ENCODE measurements around the gene DENND1C.

DENND1C gene

GRCh38 chr19:6465663-6466062, 15.9 kb downstream of the DENND1C start:
- TF ChIP-seq SIN3A (IDR thresholded peaks at IDR 0.05; ENCODE audit: borderline replicate concordance, insufficient read depth, low read length), result no peak
- TF ChIP-seq POLR2AphosphoS5 (IDR thresholded peaks at IDR 0.05; ENCODE audit: low read depth, low read length), result no peak
- TF ChIP-seq TAF1 (IDR thresholded peaks at IDR 0.05; ENCODE audit: borderline replicate concordance, insufficient read depth, low read length), result no peak
- TF ChIP-seq FOXP2 (optimal IDR thresholded peaks at IDR 0.05; ENCODE audit: borderline replicate concordance, extremely low read depth, extremely low read length, insufficient read depth), result no peak
- no peak for TF ChIP-seq REST (IDR thresholded peaks at IDR 0.05; ENCODE audit: insufficient read depth in 1 of 2, low read depth in 2 of 2, low read length in 2 of 2)

GRCh38 chr19:6465006-6465405, 16.6 kb downstream of the DENND1C start:
- TF ChIP-seq REST (IDR thresholded peaks at IDR 0.05; ENCODE audit: insufficient read depth in 1 of 2, low read depth in 2 of 2, low read length in 2 of 2), result no peak

GRCh38 chr19:6464070-6464873, 17.3 kb downstream of the DENND1C start, which contains the start of gene CRB3:
Gene CRB3, plus strand, starts transcription at chr19:6464271. Its CDS starts 431 bp downstream, at chr19:6464702.
- TF ChIP-seq REST (IDR thresholded peaks at IDR 0.05; ENCODE audit: insufficient read depth in 1 of 2, low read depth in 2 of 2, low read length in 2 of 2) (no peak), FOXP2 (optimal IDR thresholded peaks at IDR 0.05; ENCODE audit: borderline replicate concordance, extremely low read depth, extremely low read length, insufficient read depth) (no peak), SIN3A (IDR thresholded peaks at IDR 0.05; ENCODE audit: borderline replicate concordance, insufficient read depth, low read length) (no peak), POLR2AphosphoS5 (IDR thresholded peaks at IDR 0.05; ENCODE audit: low read depth, low read length) (no peak), TAF1 (IDR thresholded peaks at IDR 0.05; ENCODE audit: borderline replicate concordance, insufficient read depth, low read length) (no peak)

- TF ChIP-seq SIN3A (IDR thresholded peaks at IDR 0.05; ENCODE audit: borderline replicate concordance, insufficient read depth, low read length) (no peak; the same call in 1 of the 2 replicates), TAF1 (IDR thresholded peaks at IDR 0.05; ENCODE audit: borderline replicate concordance, insufficient read depth, low read length) (no peak), REST (IDR thresholded peaks at IDR 0.05; ENCODE audit: insufficient read depth in 1 of 2, low read depth in 2 of 2, low read length in 2 of 2) (no peak), FOXP2 (optimal IDR thresholded peaks at IDR 0.05; ENCODE audit: borderline replicate concordance, extremely low read depth, extremely low read length, insufficient read depth) (peak; percentile 8), POLR2AphosphoS5 (IDR thresholded peaks at IDR 0.05; ENCODE audit: low read depth, low read length) (0 out of 2 replicates have a peak, but pooled peaks have one; percentile 32)
Measured at GRCh38 chr19:6460099-6460884, 21.3 kb downstream of the DENND1C start.
